HUES48 (cell line): ENCODE results near the gene RFTN1.

ENCODE experiments used
- H3K27ac ChIP-seq: one replicate; pipeline ENCODE4 v1.7.0; 2013; ENCODE audit warnings: low read depth, low read length, inconsistent platforms
- H3K27me3 ChIP-seq: 2 replicates; pipeline ENCODE4 v1.6.1; 2013; ENCODE audit warnings: mild to moderate bottlenecking, low read length; ENCODE audit not compliant: control insufficient read depth, insufficient read depth
- H3K36me3 ChIP-seq: 2 replicates; pipeline ENCODE4 v1.6.1; 2013; ENCODE audit warnings: low read length; ENCODE audit not compliant: control insufficient read depth, insufficient read depth
- H3K4me1 ChIP-seq: 2 replicates; pipeline ENCODE4 v1.6.1; 2013; ENCODE audit warnings: mild to moderate bottlenecking, low read length; ENCODE audit not compliant: control insufficient read depth, insufficient read depth
- H3K4me3 ChIP-seq: 2 replicates; pipeline ENCODE4 v1.5.1; 2013; ENCODE audit warnings: mild to moderate bottlenecking, low read depth, low read length
- H3K9ac ChIP-seq: 2 replicates; pipeline ENCODE4 v1.6.1; 2013; ENCODE audit warnings: mild to moderate bottlenecking, low read depth, low read length, moderate library complexity
- H3K9me3 ChIP-seq: 2 replicates; pipeline ENCODE4 v1.6.1; 2013; ENCODE audit warnings: low read length; ENCODE audit not compliant: control insufficient read depth, insufficient read depth

Gene RFTN1

GRCh38 chr3:16400106-16400931, 113.2 kb downstream of the RFTN1 start:
- no peak overlapping the region for H3K27ac ChIP-seq
- no peak overlapping the region for H3K9ac ChIP-seq
- H3K27me3 ChIP-seq: no peaks in the 10 kb centered on the region
- H3K9me3 ChIP-seq: no peaks in the 10 kb centered on the region
- H3K36me3 ChIP-seq: no peaks in the 10 kb centered on the region
- peaks cover 3% of the 10 kb centered on the region for H3K4me1 ChIP-seq
- no peak overlapping the region for H3K4me3 ChIP-seq

GRCh38 chr3:16399473-16399872, 114.0 kb downstream of the RFTN1 start:
- H3K36me3 ChIP-seq: no peaks in the 10 kb centered on the region
- H3K9ac ChIP-seq: no peak overlapping the region
- no peak overlapping the region for H3K4me3 ChIP-seq
- H3K27ac ChIP-seq: no peak overlapping the region
- no peaks in the 10 kb centered on the region for H3K9me3 ChIP-seq
- H3K4me1 ChIP-seq: peaks cover 3% of the 10 kb centered on the region
- H3K27me3 ChIP-seq: no peaks in the 10 kb centered on the region

- Histone ChIP-seq H3K27ac (no peak overlapping the region), H3K9ac (no peak overlapping the region), H3K9me3 (no peaks in the 10 kb centered on the region), H3K4me3 (no peak overlapping the region), H3K27me3 (no peaks in the 10 kb centered on the region), H3K36me3 (no peaks in the 10 kb centered on the region), H3K4me1 (peaks cover 3% of the 10 kb centered on the region)
These were observed 114.9 kb downstream of the RFTN1 start for GRCh38 chr3:16398648-16399047.

GRCh38 chr3:16396202-16396601, 117.3 kb downstream of the RFTN1 start:
- no peak overlapping the region for H3K27ac ChIP-seq
- H3K9ac ChIP-seq: no peak overlapping the region
- H3K4me1 ChIP-seq: peaks cover 3% of the 10 kb centered on the region
- no peaks in the 10 kb centered on the region for H3K36me3 ChIP-seq
- H3K27me3 ChIP-seq: no peaks in the 10 kb centered on the region
- no peaks in the 10 kb centered on the region for H3K9me3 ChIP-seq
- H3K4me3 ChIP-seq: no peak overlapping the region

- Histone ChIP-seq H3K9ac (no peak overlapping the region), H3K27ac (no peak overlapping the region), H3K27me3 (no peaks in the 10 kb centered on the region), H3K4me3 (no peak overlapping the region), H3K36me3 (no peaks in the 10 kb centered on the region), H3K9me3 (no peaks in the 10 kb centered on the region), H3K4me1 (peaks cover 3% of the 10 kb centered on the region)
These were observed 118.3 kb downstream of the RFTN1 start for GRCh38 chr3:16395212-16395611.

- peaks cover 3% of the 10 kb centered on the region for H3K4me1 ChIP-seq
- no peaks in the 10 kb centered on the region for H3K9me3 ChIP-seq
- H3K4me3 ChIP-seq: no peak overlapping the region
- H3K9ac ChIP-seq: no peak overlapping the region
- H3K36me3 ChIP-seq: no peaks in the 10 kb centered on the region
- no peaks in the 10 kb centered on the region for H3K27me3 ChIP-seq
- no peak overlapping the region for H3K27ac ChIP-seq
These were observed 118.9 kb downstream of the RFTN1 start for GRCh38 chr3:16394639-16395038.

GRCh38 chr3:16392717-16393116, 120.8 kb downstream of the RFTN1 start:
- Histone ChIP-seq H3K9me3 (no peaks in the 10 kb centered on the region), H3K27ac (no peak overlapping the region), H3K27me3 (no peaks in the 10 kb centered on the region), H3K36me3 (no peaks in the 10 kb centered on the region), H3K4me1 (peaks cover 5% of the 10 kb centered on the region; the same call in 1 of the 2 replicates), H3K4me3 (no peak overlapping the region), H3K9ac (no peak overlapping the region)

- Histone ChIP-seq H3K9me3 (no peaks in the 10 kb centered on the region), H3K4me1 (peaks cover 5% of the 10 kb centered on the region; the same call in 1 of the 2 replicates), H3K4me3 (no peak overlapping the region), H3K36me3 (no peaks in the 10 kb centered on the region), H3K9ac (no peak overlapping the region), H3K27ac (no peak overlapping the region), H3K27me3 (no peaks in the 10 kb centered on the region)
These were observed 121.4 kb downstream of the RFTN1 start for GRCh38 chr3:16392065-16392464.

- no peaks in the 10 kb centered on the region for H3K36me3 ChIP-seq
- peaks cover 5% of the 10 kb centered on the region; the same call in 1 of the 2 replicates for H3K4me1 ChIP-seq
- H3K9me3 ChIP-seq: no peaks in the 10 kb centered on the region
- H3K27ac ChIP-seq: no peak overlapping the region
- H3K9ac ChIP-seq: no peak overlapping the region
- H3K27me3 ChIP-seq: no peaks in the 10 kb centered on the region
- no peak overlapping the region for H3K4me3 ChIP-seq
These were observed 122.9 kb downstream of the RFTN1 start for GRCh38 chr3:16390581-16390980.

GRCh38 chr3:16388850-16389441, 124.6 kb downstream of the RFTN1 start:
- H3K27me3 ChIP-seq: no peaks in the 10 kb centered on the region
- H3K36me3 ChIP-seq: no peaks in the 10 kb centered on the region
- H3K4me3 ChIP-seq: no peak overlapping the region
- no peaks in the 10 kb centered on the region for H3K9me3 ChIP-seq
- H3K4me1 ChIP-seq: peaks cover 5% of the 10 kb centered on the region; the same call in 1 of the 2 replicates
- H3K9ac ChIP-seq: no peak overlapping the region
- H3K27ac ChIP-seq: no peak overlapping the region

- H3K4me1 ChIP-seq: peaks cover 5% of the 10 kb centered on the region; the same call in 1 of the 2 replicates
- H3K9me3 ChIP-seq: no peaks in the 10 kb centered on the region
- no peaks in the 10 kb centered on the region for H3K27me3 ChIP-seq
- H3K4me3 ChIP-seq: no peak overlapping the region
- H3K9ac ChIP-seq: no peak overlapping the region
- H3K27ac ChIP-seq: no peak overlapping the region
- no peaks in the 10 kb centered on the region for H3K36me3 ChIP-seq
These were observed 126.9 kb downstream of the RFTN1 start for GRCh38 chr3:16386561-16386960.
